ENCODE results near the gene AKAP11. TPM values are rescaled to one million over a fixed set of nuclear protein-coding genes. Genes with fewer than 3 reads are reported as not detected.

AKAP11 gene
- total RNA-seq, 1 donor from 2014 or later, result 23.2 TPM

DNA sequence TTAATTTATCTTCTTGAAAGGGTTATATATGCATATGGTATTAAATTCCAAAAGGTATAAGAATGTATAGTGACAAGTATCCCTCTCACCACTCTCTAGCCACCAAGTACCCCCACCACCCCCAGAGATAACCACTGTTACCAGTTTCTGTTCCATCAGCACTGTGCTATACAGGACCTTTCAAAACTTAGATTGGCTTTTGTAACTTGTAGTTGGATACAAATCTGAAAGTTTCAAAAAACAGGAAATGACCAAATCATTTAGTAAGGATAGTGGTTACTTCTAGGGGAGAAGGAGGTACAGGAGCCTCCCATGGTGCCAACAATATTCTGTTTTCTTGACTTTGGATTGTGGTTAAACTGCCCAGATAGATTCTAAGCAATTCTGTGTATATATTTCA is 56.7 kb downstream of the AKAP11 start:
- no peak for DNase-seq (ENCODE audit: extremely low read depth, low read depth, low spot score)

- no peak for DNase-seq (ENCODE audit: extremely low read depth, low read depth, low spot score)
Observed at GRCh38 chr13:42329239-42329638, 57.3 kb downstream of the AKAP11 start.

GRCh38 chr13:42331009-42331408 is 59.1 kb downstream of the AKAP11 start:
- DNase-seq (ENCODE audit: extremely low read depth, low read depth, low spot score), result no peak

DNA sequence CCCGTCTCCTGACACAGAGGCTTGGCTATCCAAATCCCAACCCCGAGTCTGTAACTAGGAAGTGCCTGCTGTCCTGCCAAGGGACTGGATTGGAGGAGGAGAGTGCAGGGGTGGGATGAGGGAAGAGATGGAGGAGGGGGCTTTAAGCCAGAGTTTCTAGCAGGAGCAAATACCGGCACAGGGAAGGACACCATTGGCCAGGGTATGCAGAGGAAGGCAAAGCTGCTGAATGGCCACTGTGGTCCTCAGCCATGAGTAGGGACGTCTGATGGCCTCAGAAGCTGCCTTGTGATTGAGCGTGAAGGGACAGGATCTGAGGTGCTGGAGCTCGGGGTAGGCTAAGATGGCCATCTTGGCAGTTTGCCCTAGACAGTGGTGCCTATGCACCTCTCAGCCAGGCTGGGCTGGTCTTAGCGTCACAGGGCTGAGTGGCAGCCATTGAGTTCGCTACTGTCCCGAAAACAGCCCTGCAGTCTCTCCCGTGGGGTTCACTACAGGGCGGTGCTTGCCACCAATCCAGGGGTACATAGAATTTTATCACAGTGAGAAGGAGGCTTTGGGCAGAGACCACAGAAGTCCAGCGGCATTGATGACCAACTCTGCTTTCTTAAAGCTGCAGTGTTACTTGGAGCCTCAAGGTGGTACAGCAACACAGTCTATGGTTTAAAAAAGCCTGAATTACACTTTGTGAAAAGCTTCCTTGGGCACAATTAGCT is 61.8 kb downstream of the AKAP11 start:
- DNase-seq (ENCODE audit: extremely low read depth, low read depth, low spot score), result no peak

- no peak for DNase-seq (ENCODE audit: extremely low read depth, low read depth, low spot score)
Observed at GRCh38 chr13:42334329-42334706, 62.4 kb downstream of the AKAP11 start.

GRCh38 chr13:42337808-42338600 is 66.1 kb downstream of the AKAP11 start:
- no peak for DNase-seq (ENCODE audit: extremely low read depth, low read depth, low spot score)

DNA sequence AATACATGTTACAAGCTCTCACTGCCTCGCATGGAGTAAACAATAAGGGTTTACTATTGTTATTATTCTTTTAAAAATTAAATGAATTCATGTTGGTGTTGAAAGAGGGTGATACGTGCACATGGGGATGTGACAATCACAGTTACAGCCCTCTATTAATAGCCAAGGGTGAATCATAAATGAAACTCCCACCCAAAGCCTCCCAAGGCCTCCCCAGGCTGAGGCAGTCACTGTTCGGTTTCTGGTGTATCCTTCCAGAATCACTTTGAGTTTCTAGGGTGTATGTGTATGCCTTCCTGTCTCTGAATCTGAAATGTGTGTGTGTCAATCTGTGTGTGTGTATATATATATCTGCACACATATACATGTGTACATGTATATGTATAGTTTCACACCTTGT is 73.4 kb downstream of the AKAP11 start:
- DNase-seq (ENCODE audit: extremely low read depth, low read depth, low spot score), result no peak

GRCh38 chr13:42348576-42348975 is 76.6 kb downstream of the AKAP11 start:
- DNase-seq (ENCODE audit: extremely low read depth, low read depth, low spot score), result no peak

GRCh38 chr13:42350141-42350540 is 78.2 kb downstream of the AKAP11 start:
- no peak for DNase-seq (ENCODE audit: extremely low read depth, low read depth, low spot score)

DNA sequence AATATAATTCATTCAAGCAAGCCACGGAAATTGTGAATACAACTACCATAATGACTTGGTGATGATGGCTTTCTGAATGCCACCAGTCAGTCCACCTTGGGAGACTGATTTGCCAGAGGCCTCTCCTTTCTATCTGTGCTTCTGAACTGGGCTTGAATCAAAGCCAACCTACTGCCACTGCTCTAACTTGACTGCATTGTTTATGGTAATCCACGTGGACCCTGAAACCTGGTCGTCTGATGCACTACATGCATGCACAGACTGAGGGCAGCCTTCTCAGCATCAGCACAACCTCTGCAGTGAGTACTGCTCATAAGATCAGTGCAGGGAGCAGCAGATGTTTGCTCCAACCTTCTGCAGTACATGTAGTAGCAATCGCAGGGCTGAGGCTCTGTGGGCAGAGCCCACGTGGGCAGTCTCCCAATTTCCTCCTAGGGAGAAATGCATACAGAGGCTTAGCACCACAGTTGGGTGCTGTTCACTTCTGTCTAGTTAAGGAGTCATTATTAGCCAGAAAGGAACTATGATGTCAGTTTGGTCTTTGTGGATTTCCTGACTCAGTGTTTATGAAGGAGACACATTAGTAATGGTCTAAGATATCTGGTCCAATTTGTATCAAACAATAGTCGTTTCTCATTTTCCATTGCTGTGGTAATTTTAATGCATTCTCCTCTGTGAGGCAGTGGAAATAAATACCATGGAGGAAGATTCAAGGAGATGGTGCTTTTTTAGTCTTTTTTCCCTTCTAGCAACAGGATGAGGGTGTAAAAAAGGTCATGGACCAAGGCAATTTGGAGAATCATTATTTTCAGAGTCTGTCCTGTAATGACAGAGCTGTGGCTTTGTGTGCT is 82.5 kb downstream of the AKAP11 start:
- no peak for DNase-seq (ENCODE audit: extremely low read depth, low read depth, low spot score)

DNA sequence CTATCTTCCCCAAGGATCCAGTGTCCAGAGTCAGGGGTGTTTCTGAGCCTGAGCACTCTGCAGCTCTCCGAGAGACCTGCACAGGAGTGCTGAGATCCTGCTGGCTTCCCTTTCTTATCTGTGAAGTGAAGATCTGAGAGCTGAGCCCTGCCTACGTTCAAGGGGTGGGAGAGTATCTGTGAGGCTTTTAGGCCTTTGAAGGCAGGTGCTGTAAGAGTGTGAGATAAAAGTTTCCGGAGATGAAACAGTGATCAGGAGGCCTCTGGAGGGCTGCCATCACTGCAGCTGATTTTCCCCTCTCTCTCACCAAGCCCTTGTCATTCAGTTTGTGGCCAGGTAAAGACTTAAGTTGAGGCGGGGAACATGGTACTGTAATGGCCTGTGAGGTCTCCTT is 83.1 kb downstream of the AKAP11 start:
- DNase-seq (ENCODE audit: extremely low read depth, low read depth, low spot score), result no peak

DNA sequence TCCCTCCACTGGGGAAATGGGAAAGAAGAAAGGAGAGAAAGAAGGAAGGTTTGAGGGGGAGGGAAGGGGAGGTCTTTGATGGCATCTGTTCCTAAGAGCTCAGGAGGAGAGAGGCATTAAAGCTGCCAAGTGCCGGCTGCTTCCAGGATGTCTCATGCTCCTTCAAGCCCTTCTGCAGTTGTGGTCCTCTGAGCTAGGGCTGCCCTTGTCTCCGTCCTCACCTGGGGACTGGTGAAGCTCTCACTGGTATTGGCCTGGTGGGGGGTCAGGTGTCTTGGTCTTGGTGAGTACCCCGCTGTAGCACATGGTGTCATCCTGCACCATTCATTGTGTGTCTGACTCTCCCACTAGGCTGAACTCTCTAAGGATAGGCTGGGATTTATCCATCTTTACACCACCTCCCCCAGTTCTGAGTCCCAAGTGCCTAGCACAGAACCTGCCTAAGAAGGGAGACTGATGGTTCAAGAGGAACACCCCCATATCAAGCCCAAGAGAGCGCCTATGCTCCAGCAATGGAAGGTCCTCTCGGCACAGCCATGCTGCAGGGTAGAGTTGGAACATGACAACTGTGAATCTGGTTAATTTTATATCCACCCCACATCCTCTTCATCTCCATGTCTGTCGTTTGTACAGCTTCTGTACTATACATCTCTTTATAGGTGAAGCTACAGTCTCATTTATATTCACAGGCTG is 83.7 kb downstream of the AKAP11 start:
- DNase-seq (ENCODE audit: extremely low read depth, low read depth, low spot score), result no peak

GRCh38 chr13:42356184-42356575 is 84.2 kb downstream of the AKAP11 start:
- DNase-seq (ENCODE audit: extremely low read depth, low read depth, low spot score), result no peak

GRCh38 chr13:42360046-42360574 is 88.2 kb downstream of the AKAP11 start:
- DNase-seq (ENCODE audit: extremely low read depth, low read depth, low spot score), result no peak

DNA sequence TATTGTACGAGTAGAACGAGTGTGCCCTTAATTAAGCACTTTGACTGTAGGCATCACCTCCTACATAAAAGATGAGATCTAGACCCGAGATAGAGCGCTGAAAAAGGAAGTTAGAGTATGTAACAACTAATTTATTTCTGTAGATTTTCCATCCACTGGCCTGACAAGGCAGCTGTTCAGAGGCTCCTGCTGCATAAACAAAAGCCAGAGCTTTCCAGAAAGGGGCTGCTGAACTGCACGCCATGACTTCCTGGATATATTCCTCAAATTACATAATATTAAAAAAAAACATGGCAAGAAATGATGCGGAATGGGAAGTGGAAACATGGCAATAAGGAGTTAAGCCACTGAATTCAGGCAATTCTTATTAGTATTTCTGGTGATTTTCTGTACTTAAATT is 89.7 kb downstream of the AKAP11 start:
- no peak for DNase-seq (ENCODE audit: extremely low read depth, low read depth, low spot score)

DNA sequence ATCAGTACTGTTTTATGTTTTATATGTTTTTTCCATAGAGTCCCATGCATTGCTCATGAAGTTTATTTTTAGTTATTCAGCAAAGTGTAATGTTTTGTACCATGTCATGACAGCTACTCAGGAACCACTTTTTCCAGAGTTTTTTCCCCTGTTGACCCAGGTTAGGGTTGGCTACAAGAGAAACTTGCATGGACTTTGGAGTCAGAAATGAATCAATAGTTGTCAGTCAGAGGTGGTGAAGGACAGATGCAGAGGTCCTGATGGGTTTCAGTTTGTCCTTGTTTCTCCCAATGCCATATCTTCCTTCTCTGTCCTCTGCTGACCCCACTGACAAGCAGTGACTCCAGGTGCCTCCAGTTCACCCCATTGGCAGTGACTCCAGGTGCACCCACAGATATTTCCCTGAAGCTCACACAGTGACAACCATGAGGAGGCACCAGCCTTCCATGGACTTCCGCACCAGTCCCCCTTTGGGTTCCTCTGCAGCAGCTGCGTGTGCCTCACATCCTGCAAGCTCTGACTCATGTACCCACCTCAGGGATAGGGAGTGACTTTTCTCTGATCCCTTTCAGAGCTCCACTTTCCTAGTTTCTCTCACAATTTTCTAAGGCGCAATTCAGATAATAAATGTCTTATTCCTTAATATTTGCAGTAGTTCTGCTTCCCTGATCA is 92.1 kb downstream of the AKAP11 start:
- DNase-seq (ENCODE audit: extremely low read depth, low read depth, low spot score), result no peak

DNA sequence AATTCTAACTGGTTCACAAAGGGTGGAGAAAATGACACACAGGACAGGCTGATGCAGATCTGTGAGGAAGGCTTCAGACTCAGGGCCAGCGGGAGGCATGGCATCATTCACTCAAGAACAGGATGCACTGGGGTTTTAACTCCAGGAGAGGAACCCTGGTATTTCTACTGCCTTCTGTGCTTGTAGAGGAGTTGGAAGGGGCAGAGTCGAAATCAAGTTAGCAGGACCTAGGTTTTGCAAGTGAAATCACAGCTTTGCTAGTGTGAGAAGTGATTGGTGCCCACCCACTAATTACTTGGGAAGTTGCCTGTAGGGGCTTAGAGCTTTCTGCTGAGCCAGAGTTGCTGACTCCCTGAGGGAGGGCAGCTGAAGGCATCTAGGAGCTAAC is 92.7 kb downstream of the AKAP11 start:
- no peak for DNase-seq (ENCODE audit: extremely low read depth, low read depth, low spot score)

GRCh38 chr13:42367831-42368230 is 95.9 kb downstream of the AKAP11 start:
- no peak for DNase-seq (ENCODE audit: extremely low read depth, low read depth, low spot score)

- DNase-seq (ENCODE audit: extremely low read depth, low read depth, low spot score), result no peak
Observed at GRCh38 chr13:42369071-42369797, 97.3 kb downstream of the AKAP11 start.

Data from glomerular endothelial cell (primary cell).